HUES48 (cell line): ENCODE results near the gene CDHR3.

Experiments
- H3K27ac ChIP-seq: one replicate; pipeline ENCODE4 v1.7.0; 2013; ENCODE audit warnings: low read depth, low read length, inconsistent platforms
- H3K27me3 ChIP-seq: 2 replicates; pipeline ENCODE4 v1.6.1; 2013; ENCODE audit warnings: mild to moderate bottlenecking, low read length; ENCODE audit not compliant: control insufficient read depth, insufficient read depth
- H3K36me3 ChIP-seq: 2 replicates; pipeline ENCODE4 v1.6.1; 2013; ENCODE audit warnings: low read length; ENCODE audit not compliant: control insufficient read depth, insufficient read depth
- H3K4me1 ChIP-seq: 2 replicates; pipeline ENCODE4 v1.6.1; 2013; ENCODE audit warnings: mild to moderate bottlenecking, low read length; ENCODE audit not compliant: control insufficient read depth, insufficient read depth
- H3K4me3 ChIP-seq: 2 replicates; pipeline ENCODE4 v1.5.1; 2013; ENCODE audit warnings: mild to moderate bottlenecking, low read depth, low read length
- H3K9ac ChIP-seq: 2 replicates; pipeline ENCODE4 v1.6.1; 2013; ENCODE audit warnings: mild to moderate bottlenecking, low read depth, low read length, moderate library complexity
- H3K9me3 ChIP-seq: 2 replicates; pipeline ENCODE4 v1.6.1; 2013; ENCODE audit warnings: low read length; ENCODE audit not compliant: control insufficient read depth, insufficient read depth

CDHR3 gene

GRCh38 chr7:106068538-106068961, 105.5 kb downstream of the CDHR3 start:
- Histone ChIP-seq H3K9me3 (no peaks in the 10 kb centered on the region), H3K9ac (no peak overlapping the region), H3K4me1 (no peaks in the 10 kb centered on the region), H3K36me3 (no peaks in the 10 kb centered on the region), H3K27ac (no peak overlapping the region), H3K4me3 (no peak overlapping the region), H3K27me3 (no peaks in the 10 kb centered on the region)

- Histone ChIP-seq H3K4me3 (no peak overlapping the region), H3K9ac (no peak overlapping the region), H3K4me1 (no peaks in the 10 kb centered on the region), H3K9me3 (no peaks in the 10 kb centered on the region), H3K27ac (no peak overlapping the region), H3K36me3 (no peaks in the 10 kb centered on the region), H3K27me3 (no peaks in the 10 kb centered on the region)
These were observed 105.9 kb downstream of the CDHR3 start for GRCh38 chr7:106068986-106069385.

GRCh38 chr7:106069471-106070200, 106.6 kb downstream of the CDHR3 start:
- Histone ChIP-seq H3K9me3 (no peaks in the 10 kb centered on the region), H3K4me1 (no peaks in the 10 kb centered on the region), H3K27me3 (no peaks in the 10 kb centered on the region), H3K4me3 (no peak overlapping the region), H3K27ac (no peak overlapping the region), H3K9ac (no peak overlapping the region), H3K36me3 (no peaks in the 10 kb centered on the region)

GRCh38 chr7:106070201-106070551, 107.1 kb downstream of the CDHR3 start:
- no peaks in the 10 kb centered on the region for H3K27me3 ChIP-seq
- no peak overlapping the region for H3K9ac ChIP-seq
- no peaks in the 10 kb centered on the region for H3K36me3 ChIP-seq
- H3K4me1 ChIP-seq: no peaks in the 10 kb centered on the region
- no peak overlapping the region for H3K4me3 ChIP-seq
- H3K27ac ChIP-seq: no peak overlapping the region
- H3K9me3 ChIP-seq: no peaks in the 10 kb centered on the region

GRCh38 chr7:106070567-106071254, 107.6 kb downstream of the CDHR3 start:
- H3K27me3 ChIP-seq: no peaks in the 10 kb centered on the region
- no peaks in the 10 kb centered on the region for H3K4me1 ChIP-seq
- H3K9me3 ChIP-seq: no peaks in the 10 kb centered on the region
- no peak overlapping the region for H3K9ac ChIP-seq
- no peak overlapping the region for H3K27ac ChIP-seq
- no peaks in the 10 kb centered on the region for H3K36me3 ChIP-seq
- H3K4me3 ChIP-seq: no peak overlapping the region

- no peak overlapping the region for H3K4me3 ChIP-seq
- no peaks in the 10 kb centered on the region for H3K9me3 ChIP-seq
- H3K27me3 ChIP-seq: no peaks in the 10 kb centered on the region
- no peaks in the 10 kb centered on the region for H3K4me1 ChIP-seq
- H3K36me3 ChIP-seq: no peaks in the 10 kb centered on the region
- H3K27ac ChIP-seq: peak overlapping the region; percentile 32
- H3K9ac ChIP-seq: no peak overlapping the region
These were observed 108.4 kb downstream of the CDHR3 start for GRCh38 chr7:106071356-106071998.

GRCh38 chr7:106071999-106072714, 109.1 kb downstream of the CDHR3 start:
- no peaks in the 10 kb centered on the region for H3K9me3 ChIP-seq
- H3K9ac ChIP-seq: no peak overlapping the region
- H3K27ac ChIP-seq: peak overlapping the region; percentile 25
- no peak overlapping the region for H3K4me3 ChIP-seq
- no peaks in the 10 kb centered on the region for H3K36me3 ChIP-seq
- no peaks in the 10 kb centered on the region for H3K27me3 ChIP-seq
- no peaks in the 10 kb centered on the region for H3K4me1 ChIP-seq

- Histone ChIP-seq H3K27me3 (no peaks in the 10 kb centered on the region), H3K4me3 (no peak overlapping the region), H3K27ac (no peak overlapping the region), H3K4me1 (no peaks in the 10 kb centered on the region), H3K36me3 (no peaks in the 10 kb centered on the region), H3K9me3 (no peaks in the 10 kb centered on the region), H3K9ac (no peak overlapping the region)
These were observed 109.6 kb downstream of the CDHR3 start for GRCh38 chr7:106072715-106073091.

GRCh38 chr7:106073701-106074100, 110.6 kb downstream of the CDHR3 start:
- Histone ChIP-seq H3K4me3 (no peak overlapping the region), H3K36me3 (no peaks in the 10 kb centered on the region), H3K27ac (no peak overlapping the region), H3K27me3 (no peaks in the 10 kb centered on the region), H3K9ac (no peak overlapping the region), H3K9me3 (no peaks in the 10 kb centered on the region), H3K4me1 (no peaks in the 10 kb centered on the region)

GRCh38 chr7:106074257-106074656, 111.2 kb downstream of the CDHR3 start:
- Histone ChIP-seq H3K4me1 (no peaks in the 10 kb centered on the region), H3K27ac (no peak overlapping the region), H3K9me3 (no peaks in the 10 kb centered on the region), H3K9ac (no peak overlapping the region), H3K4me3 (no peak overlapping the region), H3K27me3 (no peaks in the 10 kb centered on the region), H3K36me3 (no peaks in the 10 kb centered on the region)

- Histone ChIP-seq H3K4me1 (no peaks in the 10 kb centered on the region), H3K27ac (no peak overlapping the region)
These were observed 112.9 kb downstream of the CDHR3 start for GRCh38 chr7:106075937-106076336.

More at GRCh38 chr7:106075937-106076336, 112.9 kb downstream of the CDHR3 start:
- Histone ChIP-seq H3K27me3 (no peaks in the 10 kb centered on the region), H3K4me3 (no peak overlapping the region), H3K9me3 (no peaks in the 10 kb centered on the region), H3K9ac (no peak overlapping the region), H3K36me3 (no peaks in the 10 kb centered on the region)
